Measurements from ENCODE around the gene PTPRM. TPM values are rescaled to one million over a fixed set of nuclear protein-coding genes. Genes with fewer than 3 reads are reported as not detected.

The PTPRM gene
- total and polyA plus RNA-seq, 2 of the 4 experiments (the other 2 are of a cell fraction): 28.3 to 51.2 TPM

DNA sequence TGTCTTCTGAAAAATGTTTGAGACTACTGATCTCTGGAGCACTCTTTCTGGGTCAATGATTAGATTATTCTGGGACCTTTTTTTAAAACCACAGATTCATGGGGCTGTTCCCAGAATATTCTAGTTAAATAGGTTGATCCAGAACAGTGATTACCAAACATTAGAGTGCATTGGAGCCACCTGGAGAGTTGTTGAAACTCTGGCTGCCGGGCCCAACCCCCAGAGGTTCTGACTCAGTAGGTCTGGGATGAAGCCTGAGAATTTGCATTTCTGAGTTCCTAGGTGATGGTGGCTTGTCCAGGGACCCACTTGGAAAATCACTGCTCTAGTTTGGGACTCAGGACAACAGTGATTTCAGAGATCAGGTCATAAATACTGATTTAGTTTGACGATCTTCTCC is 197.3 kb downstream of the PTPRM start:
- no peak overlapping the region for H2AK9ac ChIP-seq (replicated peaks; ENCODE audit: low read depth, low read length, poor library complexity)
- CTCF ChIA-PET: no interaction called here

More for the DNA sequence above, 197.3 kb downstream of the PTPRM start:
- BruUV-seq (replicated peaks): no TSS peak
- no peak overlapping the region for H2AK5ac ChIP-seq (ENCODE audit: low read depth, low read length)
- H2AFZ ChIP-seq (replicated peaks; ENCODE audit: low read length, poor library complexity): no peak overlapping the region
- H3K18ac ChIP-seq (ENCODE audit: low read depth, low read length): no peak overlapping the region
- no peak overlapping the region for H3K4me2 ChIP-seq (ENCODE audit: low read depth, low read length)
- peaks cover 6 to 7% of the 10 kb centered on the region in 2 experiments; a peak in 2 of 4 replicates for H3K79me1 ChIP-seq (ENCODE audit: low read depth in 1 of 2, low read length in 2 of 2)
- no peak overlapping the region for H3K27ac ChIP-seq (ENCODE audit: insufficient read depth, low read length)
- no peaks in the 10 kb centered on the region for H3K9me3 ChIP-seq (ENCODE audit: control insufficient read depth, insufficient read depth, low read length)
- no peak overlapping the region for H2BK120ac ChIP-seq (ENCODE audit: low read depth, low read length)
- H3K14ac ChIP-seq (replicated peaks; ENCODE audit: low read depth, low read length): no peak overlapping the region
- H3K23ac ChIP-seq (ENCODE audit: low read depth, low read length): no peak overlapping the region
- POLR2A ChIA-PET (ENCODE audit: unreplicated experiment): no interaction called here
- H2BK5ac ChIP-seq (ENCODE audit: low read depth, low read length, poor library complexity, severe bottlenecking): no peak overlapping the region
- H3K27me3 ChIP-seq (ENCODE audit: control insufficient read depth, insufficient read depth, low read length): no peaks in the 10 kb centered on the region
- no peak overlapping the region for H4K91ac ChIP-seq (ENCODE audit: insufficient read depth, low read depth, low read length)
- intact Hi-C loops (cut with micrococcal nuclease): no loop called here
- TF ChIP-seq ELK1 (IDR thresholded peaks at IDR 0.05; ENCODE audit: borderline replicate concordance, low read depth, low read length): no peak
- TF ChIP-seq MAFK (IDR thresholded peaks at IDR 0.05; ENCODE audit: low read depth, low read length): no peak
- TF ChIP-seq CHD1 (IDR thresholded peaks at IDR 0.05; ENCODE audit: low read depth, low read length): no peak
- TF ChIP-seq BHLHE40 (IDR thresholded peaks at IDR 0.05; ENCODE audit: low read depth, low read length): no peak
- TF ChIP-seq RFX5 (IDR thresholded peaks at IDR 0.05; ENCODE audit: low read depth, low read length): no peak
- no peak for TF ChIP-seq CEBPB (IDR thresholded peaks at IDR 0.05; ENCODE audit: low read depth, low read length)
- no peak for TF ChIP-seq POLR2A (IDR thresholded peaks at IDR 0.05; ENCODE audit: low read depth, low read length)
- no peak for TF ChIP-seq MAZ (IDR thresholded peaks at IDR 0.05; ENCODE audit: borderline replicate concordance, low read depth, low read length)
- H3K4me1 ChIP-seq (ENCODE audit: control insufficient read depth, insufficient read depth, low read length): peaks cover 3% of the 10 kb centered on the region; the same call in 1 of the 2 replicates
- H3K9me1 ChIP-seq (ENCODE audit: insufficient read depth, low read length): peaks cover 5% of the 10 kb centered on the region; the same call in 1 of the 2 replicates
- no peak overlapping the region for H4K8ac ChIP-seq (ENCODE audit: low read depth in 2 of 2, low read length in 2 of 2)
- H3K9ac ChIP-seq (ENCODE audit: low read depth, low read length): no peak overlapping the region
- no peak overlapping the region for H2BK15ac ChIP-seq (ENCODE audit: low read depth, low read length)
- dilution Hi-C loops (cut with HindIII; ENCODE audit: low sequenced_read_pairs, unreplicated experiment): no loop called here
- H3K4me3 ChIP-seq (ENCODE audit: insufficient read depth, low read depth, low read length): no peak overlapping the region
- H3K56ac ChIP-seq (ENCODE audit: extremely low read depth, insufficient read depth, low read length): no peak overlapping the region
- WGBS, 2 experiments (ENCODE audit: extremely low coverage in 2 of 2, insufficient read length in 1 of 2): no CpG with 5 or more reads among the region's 2 CpGs
- H4K20me1 ChIP-seq (ENCODE audit: insufficient read depth, low read length): peaks cover 3% of the 10 kb centered on the region; the same call in 1 of the 2 replicates
- DNase-seq: no peak
- ATAC-seq (ENCODE audit: low read depth): no peak
- no peak overlapping the region for H3K4ac ChIP-seq (ENCODE audit: low read depth, low read length)
- H4K5ac ChIP-seq (ENCODE audit: low read depth, low read length): no peak overlapping the region
- in situ Hi-C loops (cut with MboI; ENCODE audit: low sequenced_read_pairs): no loop called here
- H3K36me3 ChIP-seq (ENCODE audit: control insufficient read depth, insufficient read depth, low read length): no peaks in the 10 kb centered on the region
- no peak overlapping the region for H2BK20ac ChIP-seq (ENCODE audit: low read depth, low read length)
